Tibial artery (tissue), 4 donors: ENCODE measurements around the gene COL1A2.

Source experiments
- DNase-seq, 2 donors: peaks; one replicate each; pipeline ENCODE4 v3.0.0-alpha.2; 2019
- H3K27ac ChIP-seq, 2 donors: fragments of 200-600 bp; sonication (generic) in 1 of 2; 1 replicate in 1 of 2; 2 replicates in 1 of 2; pipeline ENCODE4 v1.5.1; 2018 to 2019; ENCODE audit warnings: mild to moderate bottlenecking in 1 of 2
- H3K27me3 ChIP-seq, 2 donors: fragments of 200-600 bp; sonication (generic) in 1 of 2; one replicate each; pipeline versions ENCODE4 v1.5.1 to v1.6.0; 2016 to 2019
- H3K36me3 ChIP-seq, 3 donors: fragments of 200-600 bp; sonication (generic) in 2 of 3; one replicate each; pipeline ENCODE4 v1.5.1; 2016 to 2019; ENCODE audit warnings: mild to moderate bottlenecking in 2 of 3
- H3K4me1 ChIP-seq, 4 donors: fragments of 200-600 bp; sonication (generic) in 2 of 4; 1 replicate in 3 of 4; 2 replicates in 1 of 4; pipeline ENCODE4 v1.5.1; 2016 to 2019
- H3K4me3 ChIP-seq, 2 donors: fragments of 200-600 bp; sonication (generic) in 1 of 2; 1 replicate in 1 of 2; 2 replicates in 1 of 2; pipeline ENCODE4 v1.5.1; 2018 to 2019; ENCODE audit warnings: mild to moderate bottlenecking in 2 of 2
- H3K9me3 ChIP-seq, 3 donors: fragments of 200-600 bp; sonication (generic) in 1 of 3; one replicate each; pipeline ENCODE4 v1.5.1; 2016 to 2019
- intact Hi-C: fragments of 100-400 bp; cut with DNase I; formaldehyde crosslinking; loops from one replicate; pipeline ENCODE4 v1.15.0; 2023; ENCODE audit warnings: low total_unique reads
- TF ChIP-seq, protein P1 (sequence below), 2 experiments: fragments of 200-600 bp in 1 of 2; fragments of 450-650 bp in 1 of 2; IDR thresholded peaks; one replicate each; pipeline ENCODE4 v1.5.1; 2017 to 2019; ENCODE audit warnings: antibody characterized with exemption in 2 of 2, mild to moderate bottlenecking in 1 of 2, moderate library complexity in 1 of 2

The COL1A2 gene

GRCh38 chr7:94394437-94395140, at the start of gene COL1A2:
Gene COL1A2 (plus strand): TSS chr7:94394895. CDS start chr7:94395032, 137 bp downstream.
- peaks cover 0 to 9% (median 8%) of the 10 kb centered on the region in 3 donors for H3K36me3 ChIP-seq
- no peaks in the 10 kb centered on the region for H3K9me3 ChIP-seq
- TF ChIP-seq, protein P1, sequence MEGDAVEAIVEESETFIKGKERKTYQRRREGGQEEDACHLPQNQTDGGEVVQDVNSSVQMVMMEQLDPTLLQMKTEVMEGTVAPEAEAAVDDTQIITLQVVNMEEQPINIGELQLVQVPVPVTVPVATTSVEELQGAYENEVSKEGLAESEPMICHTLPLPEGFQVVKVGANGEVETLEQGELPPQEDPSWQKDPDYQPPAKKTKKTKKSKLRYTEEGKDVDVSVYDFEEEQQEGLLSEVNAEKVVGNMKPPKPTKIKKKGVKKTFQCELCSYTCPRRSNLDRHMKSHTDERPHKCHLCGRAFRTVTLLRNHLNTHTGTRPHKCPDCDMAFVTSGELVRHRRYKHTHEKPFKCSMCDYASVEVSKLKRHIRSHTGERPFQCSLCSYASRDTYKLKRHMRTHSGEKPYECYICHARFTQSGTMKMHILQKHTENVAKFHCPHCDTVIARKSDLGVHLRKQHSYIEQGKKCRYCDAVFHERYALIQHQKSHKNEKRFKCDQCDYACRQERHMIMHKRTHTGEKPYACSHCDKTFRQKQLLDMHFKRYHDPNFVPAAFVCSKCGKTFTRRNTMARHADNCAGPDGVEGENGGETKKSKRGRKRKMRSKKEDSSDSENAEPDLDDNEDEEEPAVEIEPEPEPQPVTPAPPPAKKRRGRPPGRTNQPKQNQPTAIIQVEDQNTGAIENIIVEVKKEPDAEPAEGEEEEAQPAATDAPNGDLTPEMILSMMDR (IDR thresholded peaks at IDR 0.05), result peak in 1 of 2 experiments; percentile 12
- intact Hi-C loops, result loop anchor here (2.0 kb wide), 2 partner anchors 20 to 98 kb away; no protein-coding TSS in a partner anchor
- DNase-seq, result peak; percentile 86 to 92
- H3K27me3 ChIP-seq, result no peaks in the 10 kb centered on the region
- H3K4me1 ChIP-seq, result peaks cover 0 to 52% (median 29%) of the 10 kb centered on the region in 4 donors
- H3K27ac ChIP-seq, result peak within 1 kb of the TSS; percentile 89 to 93
- H3K4me3 ChIP-seq, result peak within 1 kb of the TSS; percentile 68 to 76

DNA sequence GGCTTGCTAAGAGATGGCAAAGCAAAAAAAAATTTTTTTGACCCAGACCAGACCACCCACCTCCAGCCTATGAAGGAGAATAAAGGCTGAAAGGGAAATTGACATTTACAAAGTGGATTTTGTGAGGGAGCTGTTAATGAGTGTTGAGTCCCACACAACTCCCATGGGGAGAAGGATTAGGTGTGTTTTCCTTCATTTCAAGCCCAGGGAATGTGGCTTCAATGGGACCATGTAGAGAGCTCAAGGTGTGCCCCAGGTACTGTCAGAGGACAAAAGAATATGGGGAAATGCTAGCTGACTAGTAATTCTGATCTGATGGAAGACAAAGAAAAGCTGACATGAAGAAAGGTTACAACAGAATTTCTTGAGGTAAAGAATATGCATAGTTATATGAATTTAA, 48.8 kb upstream of the COL1A2 start:
- no peak for DNase-seq
- no peak overlapping the region for H3K27ac ChIP-seq
- no peak overlapping the region for H3K4me3 ChIP-seq
- no peaks in the 10 kb centered on the region for H3K36me3 ChIP-seq
- TF ChIP-seq, protein P1 (IDR thresholded peaks at IDR 0.05), result no peak
- peaks cover 0 to 27% (median 13%) of the 10 kb centered on the region in 4 donors for H3K4me1 ChIP-seq
- H3K9me3 ChIP-seq, result no peaks in the 10 kb centered on the region
- intact Hi-C loops, result no loop called here
- no peaks in the 10 kb centered on the region for H3K27me3 ChIP-seq

DNA sequence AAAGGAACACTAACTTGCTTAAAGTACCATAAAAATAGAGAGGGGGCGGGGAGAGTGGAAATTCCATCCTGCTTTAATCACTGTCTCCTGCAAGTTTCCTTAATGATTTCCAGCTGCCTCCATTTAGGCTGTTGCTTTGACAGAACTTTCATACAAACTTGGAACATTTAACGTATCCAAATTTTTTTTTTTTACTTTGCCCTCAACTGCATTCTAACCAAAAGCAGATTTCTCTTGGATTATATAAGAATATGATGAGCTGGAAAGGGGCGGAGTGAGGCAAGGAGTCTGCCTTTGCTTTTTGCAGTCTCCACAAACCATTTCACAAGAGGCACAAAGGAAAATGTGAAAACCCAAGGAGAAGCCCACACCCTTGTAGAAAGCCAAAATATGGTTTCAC, 46.6 kb upstream of the COL1A2 start:
- H3K36me3 ChIP-seq, result no peaks in the 10 kb centered on the region
- DNase-seq, result peak in 1 of 2 donors; percentile 49
- peak overlapping the region; percentile 0 to 10 for H3K4me3 ChIP-seq
- no peaks in the 10 kb centered on the region for H3K9me3 ChIP-seq
- H3K27ac ChIP-seq, result peak overlapping the region; percentile 48 to 74
- intact Hi-C loops, result no loop called here
- no peaks in the 10 kb centered on the region for H3K27me3 ChIP-seq
- TF ChIP-seq, protein P1 (IDR thresholded peaks at IDR 0.05), result no peak
- peaks cover 0 to 24% (median 13%) of the 10 kb centered on the region in 4 donors for H3K4me1 ChIP-seq

DNA sequence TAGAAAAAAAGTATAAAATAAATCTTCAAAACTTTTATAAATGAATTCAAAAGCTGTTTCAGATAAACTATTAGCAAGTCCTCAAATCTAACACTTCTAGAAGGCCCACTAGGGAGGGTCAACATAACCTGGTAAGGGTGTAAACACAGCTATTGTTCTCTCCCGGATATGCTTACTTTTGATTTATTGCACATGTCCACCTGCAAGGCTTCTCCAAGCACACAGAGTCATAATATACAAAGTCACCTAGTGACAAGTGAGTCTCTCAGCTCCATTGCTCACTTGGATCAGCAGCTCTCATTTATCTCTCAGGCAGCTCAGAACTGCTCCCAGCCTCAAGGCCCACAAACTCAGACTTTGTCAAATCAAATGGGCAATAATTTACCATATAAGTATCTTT, 44.0 kb upstream of the COL1A2 start:
- Histone ChIP-seq H3K27me3 (no peaks in the 10 kb centered on the region), H3K36me3 (no peaks in the 10 kb centered on the region), H3K4me1 (peaks cover 0 to 38% (median 20%) of the 10 kb centered on the region in 4 donors), H3K27ac (no peak overlapping the region), H3K9me3 (no peaks in the 10 kb centered on the region), H3K4me3 (no peak overlapping the region)
- intact Hi-C loops, result no loop called here
- no peak for DNase-seq
- TF ChIP-seq, protein P1 (IDR thresholded peaks at IDR 0.05), result no peak

GRCh38 chr7:94351703-94352102, 43.0 kb upstream of the COL1A2 start:
- TF ChIP-seq, protein P1 (IDR thresholded peaks at IDR 0.05), result no peak
- no peak for DNase-seq
- no peaks in the 10 kb centered on the region for H3K36me3 ChIP-seq
- H3K27me3 ChIP-seq, result no peaks in the 10 kb centered on the region
- H3K4me3 ChIP-seq, result no peak overlapping the region
- no peaks in the 10 kb centered on the region for H3K9me3 ChIP-seq
- peaks cover 0 to 44% (median 18%) of the 10 kb centered on the region in 4 donors for H3K4me1 ChIP-seq
- intact Hi-C loops, result no loop called here
- no peak overlapping the region for H3K27ac ChIP-seq
